PC-9 (cell line): ENCODE data around the gene SPEF1. TPM values are rescaled to one million over a fixed set of nuclear protein-coding genes. Genes with fewer than 3 reads are reported as not detected.

Experiments used
- BruUV-seq: library from RNA; stranded (reverse); fragments of 400-500 nt; replicated peaks from 2 replicates; lab custom pipeline; 2021; lab: Mats Ljungman, UMichigan
- CTCF ChIA-PET: fragments of 300-600 bp; sonication (Branson Sonifier 250); formaldehyde crosslinking; loops from one replicate; lab custom pipeline; 2022; ENCODE audit warnings: antibody characterized with exemption; lab: Charles Lee
- POLR2A ChIA-PET: fragments of 300-600 bp; sonication (Branson Sonifier 250); formaldehyde crosslinking; loops from one replicate; lab custom pipeline; 2022; ENCODE audit warnings: antibody characterized with exemption; ENCODE audit not compliant: unreplicated experiment; lab: Charles Lee
- DNase-seq, 2 experiments: peaks; one replicate each; pipeline versions ENCODE4 v3.0.0 to v3.0.0-alpha.2; 2015 to 2022; ENCODE audit warnings: mixed read lengths in 1 of 2
- H2AFZ ChIP-seq: fragments of 200-600 bp; sonication (generic); 2 replicates; pipeline ENCODE4 v1.8.1; 2017; ENCODE audit warnings: antibody characterized with exemption
- H3F3A ChIP-seq: fragments of 200-600 bp; sonication (generic); 2 replicates; pipeline ENCODE4 v1.8.1; 2017; ENCODE audit warnings: antibody characterized with exemption, mild to moderate bottlenecking, low read depth; ENCODE audit not compliant: insufficient read depth
- H3K27ac ChIP-seq: fragments of 200-600 bp; sonication (generic); 2 replicates; pipeline ENCODE4 v1.6.1; 2016; ENCODE audit warnings: mixed run types
- H3K27me3 ChIP-seq: fragments of 200-600 bp; sonication (generic); 2 replicates; pipeline ENCODE4 v1.6.1; 2016; ENCODE audit warnings: low read depth, mixed run types; ENCODE audit not compliant: insufficient read depth
- H3K36me3 ChIP-seq: fragments of 200-600 bp; sonication (generic); 2 replicates; pipeline ENCODE4 v1.6.1; 2016; ENCODE audit warnings: low read depth, mixed run types
- H3K4me1 ChIP-seq: fragments of 200-600 bp; sonication (generic); replicated peaks from 2 replicates; pipeline ENCODE4 v1.6.1; 2016; ENCODE audit warnings: mixed run types; ENCODE audit not compliant: insufficient read depth
- H3K4me2 ChIP-seq: fragments of 200-600 bp; sonication (generic); 2 replicates; pipeline ENCODE4 v1.6.1; 2017; ENCODE audit warnings: mixed run types
- H3K4me3 ChIP-seq: fragments of 200-600 bp; sonication (generic); 2 replicates; pipeline ENCODE4 v1.6.1; 2016; ENCODE audit warnings: mixed run types
- H3K79me2 ChIP-seq: fragments of 200-600 bp; sonication (generic); 2 replicates; pipeline ENCODE4 v1.6.1; 2017; ENCODE audit warnings: low read depth, mixed run types
- H3K9me2 ChIP-seq: fragments of 200-600 bp; sonication (generic); 2 replicates; pipeline ENCODE4 v1.8.1; 2017; ENCODE audit warnings: mild to moderate bottlenecking; ENCODE audit not compliant: insufficient read depth
- H3K9me3 ChIP-seq: fragments of 200-600 bp; sonication (generic); 2 replicates; pipeline ENCODE4 v1.8.1; 2016; ENCODE audit warnings: low read depth; ENCODE audit not compliant: insufficient read depth
- H4K20me1 ChIP-seq: fragments of 200-600 bp; sonication (generic); 2 replicates; pipeline ENCODE4 v1.8.1; 2017; ENCODE audit not compliant: insufficient read depth
- CTCF ChIP-seq: fragments of 200-600 bp; sonication (generic); conservative IDR thresholded peaks from 2 replicates; pipeline ENCODE4 v1.6.1; 2017; ENCODE audit warnings: mixed run types, antibody characterized with exemption, mild to moderate bottlenecking, moderate library complexity
- EZH2 ChIP-seq: fragments of 200-600 bp; sonication (generic); IDR thresholded peaks from 2 replicates; pipeline ENCODE4 v1.8.0; 2017; ENCODE audit warnings: antibody characterized with exemption, low read depth
- intact Hi-C: fragments of 100-400 bp; cut with micrococcal nuclease; formaldehyde crosslinking; loops from one replicate; pipeline ENCODE4 v1.10.0; 2022; ENCODE audit not compliant: unreplicated experiment
- total RNA-seq: library from RNA; stranded (reverse); gene quantifications from 2 replicates; pipeline ENCODE4 v1.2.3, GENCODE V29; 2021

The SPEF1 gene
- total RNA-seq, 1 experiment from 2014 or later = 2.6 TPM

GRCh38 chr20:3804781-3805180, 23.5 kb upstream of the SPEF1 start:
- DNase-seq = no peak
- peaks cover 37% of the 10 kb centered on the region for H3F3A ChIP-seq
- H4K20me1 ChIP-seq = no peaks in the 10 kb centered on the region
- intact Hi-C loops = no loop called here
- no peaks in the 10 kb centered on the region for H3K9me3 ChIP-seq
- ChIA-PET POLR2A (no interaction called here), CTCF (no interaction called here)
- BruUV-seq = no TSS peak
- peaks cover 38% of the 10 kb centered on the region for H3K4me1 ChIP-seq
- H3K9me2 ChIP-seq = no peaks in the 10 kb centered on the region
- H3K36me3 ChIP-seq = no peaks in the 10 kb centered on the region
- H3K4me2 ChIP-seq = no peak overlapping the region
- H3K27me3 ChIP-seq = no peaks in the 10 kb centered on the region
- no peak overlapping the region for H2AFZ ChIP-seq
- no peak overlapping the region for H3K4me3 ChIP-seq
- no peak for TF ChIP-seq CTCF
- H3K79me2 ChIP-seq = no peaks in the 10 kb centered on the region
- H3K27ac ChIP-seq = no peak overlapping the region

- Histone ChIP-seq H3K4me3 (no peak overlapping the region), H3K79me2 (no peaks in the 10 kb centered on the region), H3K27me3 (no peaks in the 10 kb centered on the region), H3K9me2 (no peaks in the 10 kb centered on the region), H3K9me3 (no peaks in the 10 kb centered on the region), H3K36me3 (no peaks in the 10 kb centered on the region), H3K4me2 (no peak overlapping the region), H3F3A (peaks cover 37% of the 10 kb centered on the region), H4K20me1 (no peaks in the 10 kb centered on the region), H3K4me1 (peaks cover 38% of the 10 kb centered on the region), H3K27ac (no peak overlapping the region), H2AFZ (no peak overlapping the region)
- ChIA-PET CTCF (interaction anchor here (0.6 kb wide), 1 partner anchor 16 kb away, joined by 3 read pairs; the partner anchor contains the start of gene AP5S1), POLR2A (no interaction called here)
- BruUV-seq = no TSS peak
- no peak for TF ChIP-seq EZH2
- TF ChIP-seq CTCF = no peak
- intact Hi-C loops = no loop called here
- no peak for DNase-seq
These were observed 23.1 kb upstream of the SPEF1 start for GRCh38 chr20:3804254-3804751.

- no peaks in the 10 kb centered on the region for H4K20me1 ChIP-seq
- no peak overlapping the region for H3K4me2 ChIP-seq
- H3F3A ChIP-seq = peaks cover 36% of the 10 kb centered on the region
- TF ChIP-seq EZH2 (no peak), CTCF (no peak)
- H3K9me2 ChIP-seq = no peaks in the 10 kb centered on the region
- no peak overlapping the region for H2AFZ ChIP-seq
- intact Hi-C loops = no loop called here
- no peak overlapping the region for H3K4me3 ChIP-seq
- no peak overlapping the region for H3K27ac ChIP-seq
- H3K9me3 ChIP-seq = no peaks in the 10 kb centered on the region
- no peaks in the 10 kb centered on the region for H3K36me3 ChIP-seq
- peaks cover 38% of the 10 kb centered on the region for H3K4me1 ChIP-seq
- DNase-seq = no peak
- no peaks in the 10 kb centered on the region for H3K79me2 ChIP-seq
- CTCF ChIA-PET = interaction anchor here (0.6 kb wide), 1 partner anchor 17 kb away, joined by 3 read pairs; the partner anchor contains the start of gene AP5S1
- H3K27me3 ChIP-seq = no peaks in the 10 kb centered on the region
- POLR2A ChIA-PET = no interaction called here
- BruUV-seq = no TSS peak
These were observed 22.6 kb upstream of the SPEF1 start for GRCh38 chr20:3803854-3804253.
